LHCN-M2 (cell line): ENCODE data around the gene ACSF3. TPM values are rescaled to one million over a fixed set of nuclear protein-coding genes. Genes with fewer than 3 reads are reported as not detected.

Source experiments
- DNase-seq: peaks from one replicate; pipeline ENCODE4 v3.0.0-alpha.2; 2012; ENCODE audit warnings: low read depth
- total RNA-seq: library from RNA; depleted of rRNA; stranded (reverse); fragments of >200 nt; gene quantifications from 2 replicates; pipeline ENCODE4 v1.2.3, GENCODE V29; 2014; rRNA removed

ACSF3 gene
- total RNA-seq, 1 experiment from 2014 or later = 18.9 TPM

- no peak for DNase-seq
These were observed 106.6 kb downstream of the ACSF3 start, which contains the start of gene SLC22A31 for GRCh38 chr16:89200124-89200849. SLC22A31 (minus strand) TSS chr16:89200537; CDS start chr16:89200501, 36 bp downstream.

- DNase-seq = no peak
These were observed 107.3 kb downstream of the ACSF3 start for GRCh38 chr16:89200850-89201411.

- peak; percentile 48 for DNase-seq
These were observed 108.1 kb downstream of the ACSF3 start for GRCh38 chr16:89201439-89202377.

GRCh38 chr16:89202422-89203215 lies 109.0 kb downstream of the ACSF3 start:
- DNase-seq = no peak

Other genes with a start within 250 kb of the ACSF3 start
- gene GALNS, start 236.9 kb upstream of the ACSF3 start, total RNA-seq = 17.1 and 21.5 TPM in 2 replicates
- gene TRAPPC2L, start 236.7 kb upstream of the ACSF3 start, total RNA-seq = 31.1 and 49.6 TPM in 2 replicates
- not detected in 2 replicates for gene PABPN1L, start 227.2 kb upstream of the ACSF3 start, total RNA-seq
- not detected in 2 replicates for gene CBFA2T3, start 116.6 kb upstream of the ACSF3 start, total RNA-seq
- 186 and 201 TPM in 2 replicates for gene CDH15, start 77.9 kb downstream of the ACSF3 start, total RNA-seq
- gene SLC22A31, start 106.7 kb downstream of the ACSF3 start, total RNA-seq = 0.06 TPM in 1 of 2 replicates, not detected in the other
- gene ZNF778, start 123.9 kb downstream of the ACSF3 start, total RNA-seq = 7.6 and 9.0 TPM in 2 replicates